Measurements from ENCODE around the gene BEX3.

DNA sequence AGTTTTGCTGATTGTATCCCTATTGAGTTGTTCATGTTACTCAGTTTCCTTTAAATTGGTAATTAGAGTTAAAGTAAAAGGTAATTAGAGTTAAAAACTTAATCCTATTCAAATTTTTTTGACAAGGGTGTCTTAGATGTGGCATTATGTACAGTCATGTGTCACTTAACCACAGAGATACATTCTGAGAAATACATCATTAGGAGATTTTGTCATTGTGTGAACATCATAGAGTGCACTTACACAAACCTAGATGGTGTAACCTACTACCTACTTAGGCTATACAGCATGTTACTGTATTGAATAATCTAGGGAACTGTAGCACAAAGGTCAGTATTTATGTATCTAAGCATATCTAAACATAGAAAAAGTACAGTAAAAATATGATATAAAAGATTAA is 39.2 kb downstream of the BEX3 start:
- TF ChIP-seq, protein P1, sequence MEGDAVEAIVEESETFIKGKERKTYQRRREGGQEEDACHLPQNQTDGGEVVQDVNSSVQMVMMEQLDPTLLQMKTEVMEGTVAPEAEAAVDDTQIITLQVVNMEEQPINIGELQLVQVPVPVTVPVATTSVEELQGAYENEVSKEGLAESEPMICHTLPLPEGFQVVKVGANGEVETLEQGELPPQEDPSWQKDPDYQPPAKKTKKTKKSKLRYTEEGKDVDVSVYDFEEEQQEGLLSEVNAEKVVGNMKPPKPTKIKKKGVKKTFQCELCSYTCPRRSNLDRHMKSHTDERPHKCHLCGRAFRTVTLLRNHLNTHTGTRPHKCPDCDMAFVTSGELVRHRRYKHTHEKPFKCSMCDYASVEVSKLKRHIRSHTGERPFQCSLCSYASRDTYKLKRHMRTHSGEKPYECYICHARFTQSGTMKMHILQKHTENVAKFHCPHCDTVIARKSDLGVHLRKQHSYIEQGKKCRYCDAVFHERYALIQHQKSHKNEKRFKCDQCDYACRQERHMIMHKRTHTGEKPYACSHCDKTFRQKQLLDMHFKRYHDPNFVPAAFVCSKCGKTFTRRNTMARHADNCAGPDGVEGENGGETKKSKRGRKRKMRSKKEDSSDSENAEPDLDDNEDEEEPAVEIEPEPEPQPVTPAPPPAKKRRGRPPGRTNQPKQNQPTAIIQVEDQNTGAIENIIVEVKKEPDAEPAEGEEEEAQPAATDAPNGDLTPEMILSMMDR (IDR thresholded peaks at IDR 0.05): no peak
- TF ChIP-seq POLR2A (IDR thresholded peaks at IDR 0.05): no peak
